ENCODE results near the gene GHR. TPM values are rescaled to one million over a fixed set of nuclear protein-coding genes. Genes with fewer than 3 reads are reported as not detected.

Gene GHR
- polyA plus RNA-seq, 3 donors, result not detected

DNA sequence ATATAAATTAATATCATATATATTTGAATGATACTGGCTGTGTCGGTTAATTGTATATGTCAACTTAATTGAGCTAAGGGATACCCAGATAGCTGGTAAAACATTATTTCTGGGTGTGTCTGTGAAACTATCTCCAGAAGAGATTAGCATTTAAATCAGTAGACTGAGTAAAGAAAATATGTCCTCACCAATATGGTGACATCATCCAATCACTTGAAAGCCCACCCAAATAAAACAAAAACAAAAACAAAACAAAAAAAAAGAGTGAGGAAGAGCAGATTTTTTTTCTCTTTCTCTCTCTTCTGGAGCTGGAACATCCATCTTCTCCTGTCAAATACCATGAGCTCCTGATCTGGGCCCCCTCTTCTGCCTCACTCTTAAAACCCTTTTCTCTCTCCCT lies 317.7 kb downstream of the GHR start:
- H3K9me3 Mint-ChIP-seq, result peaks cover 0 to 5% (median 0%) of the 10 kb centered on the region in 7 donors
- intact Hi-C loops (cut with micrococcal nuclease), result no loop called here
- peaks cover 0 to 2% (median 0%) of the 10 kb centered on the region in 3 donors for H3K27me3 Mint-ChIP-seq (ENCODE audit: low read depth in 3 of 3)
- no peak overlapping the region for H3K27ac Mint-ChIP-seq
- no peak overlapping the region for H3K4me3 ChIP-seq (replicated peaks in 1 of 3; ENCODE audit: low read depth in 2 of 3, low read length in 3 of 3)
- no peaks in the 10 kb centered on the region for H3K79me2 ChIP-seq (ENCODE audit: insufficient read depth, low read length)
- WGBS (ENCODE audit: insufficient coverage), result no CpG with 5 or more reads among the region's 1 CpG
- H3K4me2 ChIP-seq (replicated peaks; ENCODE audit: extremely low read depth, low read length, poor library complexity, severe bottlenecking), result no peak overlapping the region
- no peak overlapping the region for H3K9ac ChIP-seq (ENCODE audit: insufficient read depth, low read length, poor library complexity, severe bottlenecking)
- H3K27me3 ChIP-seq (ENCODE audit: control insufficient read depth in 2 of 2, insufficient read depth in 2 of 2, low read length in 2 of 2), result no peaks in the 10 kb centered on the region
- no peak overlapping the region for H3K4me3 Mint-ChIP-seq
- no peaks in the 10 kb centered on the region for H3K4me1 Mint-ChIP-seq
- no peak overlapping the region for H2AFZ ChIP-seq (ENCODE audit: insufficient read depth, low read depth, low read length, poor library complexity, severe bottlenecking)
- TF ChIP-seq, protein P1, sequence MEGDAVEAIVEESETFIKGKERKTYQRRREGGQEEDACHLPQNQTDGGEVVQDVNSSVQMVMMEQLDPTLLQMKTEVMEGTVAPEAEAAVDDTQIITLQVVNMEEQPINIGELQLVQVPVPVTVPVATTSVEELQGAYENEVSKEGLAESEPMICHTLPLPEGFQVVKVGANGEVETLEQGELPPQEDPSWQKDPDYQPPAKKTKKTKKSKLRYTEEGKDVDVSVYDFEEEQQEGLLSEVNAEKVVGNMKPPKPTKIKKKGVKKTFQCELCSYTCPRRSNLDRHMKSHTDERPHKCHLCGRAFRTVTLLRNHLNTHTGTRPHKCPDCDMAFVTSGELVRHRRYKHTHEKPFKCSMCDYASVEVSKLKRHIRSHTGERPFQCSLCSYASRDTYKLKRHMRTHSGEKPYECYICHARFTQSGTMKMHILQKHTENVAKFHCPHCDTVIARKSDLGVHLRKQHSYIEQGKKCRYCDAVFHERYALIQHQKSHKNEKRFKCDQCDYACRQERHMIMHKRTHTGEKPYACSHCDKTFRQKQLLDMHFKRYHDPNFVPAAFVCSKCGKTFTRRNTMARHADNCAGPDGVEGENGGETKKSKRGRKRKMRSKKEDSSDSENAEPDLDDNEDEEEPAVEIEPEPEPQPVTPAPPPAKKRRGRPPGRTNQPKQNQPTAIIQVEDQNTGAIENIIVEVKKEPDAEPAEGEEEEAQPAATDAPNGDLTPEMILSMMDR (IDR thresholded peaks at IDR 0.05), result no peak
- H3K36me3 Mint-ChIP-seq, result no peaks in the 10 kb centered on the region
- H4K20me1 ChIP-seq (ENCODE audit: insufficient read depth, low read length), result no peaks in the 10 kb centered on the region
- no peaks in the 10 kb centered on the region for H3K36me3 ChIP-seq (replicated peaks in 1 of 2; ENCODE audit: control insufficient read depth in 1 of 2, insufficient read depth in 2 of 2, low read length in 2 of 2)
- DNase-seq, result no peak
- H3K27ac ChIP-seq (ENCODE audit: low read depth in 1 of 2, low read length in 2 of 2), result no peak overlapping the region
- no peaks in the 10 kb centered on the region for H3K9me3 ChIP-seq (replicated peaks in 1 of 2; ENCODE audit: control insufficient read depth in 1 of 2, insufficient read depth in 1 of 2, low read length in 2 of 2)
- H3K4me1 ChIP-seq (ENCODE audit: control insufficient read depth in 1 of 2, insufficient read depth in 2 of 2, low read length in 2 of 2), result no peaks in the 10 kb centered on the region

DNA sequence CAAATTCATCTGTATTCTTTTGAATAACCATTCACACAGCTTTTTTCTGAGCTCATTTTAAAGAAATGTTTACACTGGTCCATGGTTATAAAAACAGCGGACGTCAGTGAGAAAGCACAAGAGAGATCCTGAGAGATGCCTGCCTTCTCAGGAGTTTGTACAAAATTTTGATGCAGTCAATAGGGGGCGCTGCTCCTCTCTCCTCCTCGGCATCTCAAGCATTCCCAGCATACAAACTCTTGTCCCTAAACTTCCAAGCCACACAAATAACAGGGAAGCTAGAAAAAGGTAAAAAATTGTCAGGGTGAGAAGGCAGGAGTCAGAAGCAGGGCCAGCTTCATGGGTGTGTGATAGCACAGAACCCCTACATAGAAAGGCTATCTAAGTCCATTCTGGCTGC lies 322.2 kb downstream of the GHR start:
- intact Hi-C loops (cut with micrococcal nuclease), result no loop called here
- no peak overlapping the region for H3K4me2 ChIP-seq (replicated peaks; ENCODE audit: extremely low read depth, low read length, poor library complexity, severe bottlenecking)
- Mint-ChIP-seq H3K27ac (no peak overlapping the region), H3K4me1 (no peaks in the 10 kb centered on the region), H3K27me3 (ENCODE audit: low read depth in 3 of 3) (peaks cover 0 to 2% (median 0%) of the 10 kb centered on the region in 3 donors), H3K9me3 (peaks cover 0 to 3% (median 0%) of the 10 kb centered on the region in 7 donors), H3K4me3 (no peak overlapping the region), H3K36me3 (no peaks in the 10 kb centered on the region)
- H3K4me1 ChIP-seq (ENCODE audit: control insufficient read depth in 1 of 2, insufficient read depth in 2 of 2, low read length in 2 of 2), result no peaks in the 10 kb centered on the region
- 50% methylated on average over 2 of the region's 4 CpGs for WGBS (ENCODE audit: insufficient coverage)
- no peak overlapping the region for H3K27ac ChIP-seq (ENCODE audit: low read depth in 1 of 2, low read length in 2 of 2)
- no peak overlapping the region for H3K9ac ChIP-seq (ENCODE audit: insufficient read depth, low read length, poor library complexity, severe bottlenecking)
- H3K9me3 ChIP-seq (replicated peaks in 1 of 2; ENCODE audit: control insufficient read depth in 1 of 2, insufficient read depth in 1 of 2, low read length in 2 of 2), result no peaks in the 10 kb centered on the region
- H3K27me3 ChIP-seq (ENCODE audit: control insufficient read depth in 2 of 2, insufficient read depth in 2 of 2, low read length in 2 of 2), result no peaks in the 10 kb centered on the region
- H3K36me3 ChIP-seq (replicated peaks in 1 of 2; ENCODE audit: control insufficient read depth in 1 of 2, insufficient read depth in 2 of 2, low read length in 2 of 2), result no peaks in the 10 kb centered on the region
- no peaks in the 10 kb centered on the region for H4K20me1 ChIP-seq (ENCODE audit: insufficient read depth, low read length)
- TF ChIP-seq, protein P1 (IDR thresholded peaks at IDR 0.05), result peak; percentile 61
- H2AFZ ChIP-seq (ENCODE audit: insufficient read depth, low read depth, low read length, poor library complexity, severe bottlenecking), result no peak overlapping the region
- DNase-seq, result no peak
- no peaks in the 10 kb centered on the region for H3K79me2 ChIP-seq (ENCODE audit: insufficient read depth, low read length)
- no peak overlapping the region for H3K4me3 ChIP-seq (replicated peaks in 1 of 3; ENCODE audit: low read depth in 2 of 3, low read length in 3 of 3)
